Measurements from ENCODE around the gene ULBP2.
"Not testable (repeated sequence)": the region's sequence is repeated elsewhere in the genome, so short reads cannot be mapped to it uniquely, and the experiment has no call there.

Gene ULBP2

DNA sequence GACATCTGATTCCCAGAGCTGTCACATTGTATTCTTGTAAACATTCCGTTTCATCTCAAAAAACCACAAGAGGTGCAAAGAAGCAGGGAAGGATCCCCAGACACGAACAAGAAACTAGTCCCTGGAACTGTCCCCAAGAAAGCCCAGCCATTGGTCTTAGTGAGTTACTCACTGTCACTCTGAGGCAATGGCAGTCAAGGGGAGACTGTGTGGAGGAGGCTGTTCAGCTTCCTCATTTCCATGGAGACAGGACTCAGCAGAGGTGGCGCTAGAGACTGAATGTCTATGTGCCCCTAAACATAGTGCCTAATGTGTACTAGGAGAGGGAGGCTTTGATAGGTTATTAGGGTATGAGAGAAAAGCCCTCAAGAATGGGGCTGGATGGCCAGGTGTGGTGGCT lies 33.0 kb downstream of the ULBP2 start:
- DNase-seq, result no peak

DNA sequence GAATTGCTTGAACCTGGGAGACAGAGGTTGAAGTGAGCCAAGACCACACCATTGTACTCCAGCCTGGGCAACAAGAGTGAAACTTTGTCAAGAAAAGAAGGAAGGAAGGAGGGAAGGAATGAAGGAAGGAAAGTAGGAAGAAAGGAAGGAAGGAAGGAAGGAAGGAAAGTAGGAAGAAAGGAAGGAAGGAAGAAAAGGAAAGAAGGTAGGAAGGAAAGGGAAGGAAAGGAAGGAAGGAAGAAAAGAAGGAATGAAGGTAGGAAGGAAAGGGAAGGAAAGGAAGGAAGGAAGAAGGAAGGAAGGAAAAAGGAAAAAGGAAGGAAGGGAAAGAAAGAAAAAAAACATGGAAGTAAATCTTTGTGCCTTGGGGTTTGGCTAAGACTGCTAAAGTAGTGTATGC lies 33.6 kb downstream of the ULBP2 start:
- no peak for DNase-seq

GRCh38 chr6:149977221-149977620 lies 35.4 kb downstream of the ULBP2 start:
- DNase-seq, result no peak

GRCh38 chr6:149978610-149979009 lies 36.8 kb downstream of the ULBP2 start:
- DNase-seq, result no peak

DNA sequence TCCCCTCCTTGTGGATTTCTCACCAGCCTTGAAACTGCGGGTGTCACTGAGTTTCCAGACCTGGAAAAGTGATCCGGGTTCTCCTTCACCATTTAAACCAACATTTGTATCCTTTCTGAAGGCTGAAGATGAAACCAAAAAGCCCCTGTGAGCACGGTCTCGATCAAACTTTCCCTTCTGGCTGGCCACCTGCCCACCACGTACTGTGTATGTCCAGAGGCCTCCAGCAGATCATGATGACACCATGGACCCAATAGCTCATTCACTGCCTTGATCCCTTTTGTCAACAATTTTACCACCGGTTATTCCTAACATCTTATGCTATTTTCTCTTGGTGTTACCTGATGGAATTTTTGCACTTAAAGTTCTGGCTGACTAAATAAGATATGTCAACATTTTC lies 37.5 kb downstream of the ULBP2 start:
- DNase-seq, result no peak

DNA sequence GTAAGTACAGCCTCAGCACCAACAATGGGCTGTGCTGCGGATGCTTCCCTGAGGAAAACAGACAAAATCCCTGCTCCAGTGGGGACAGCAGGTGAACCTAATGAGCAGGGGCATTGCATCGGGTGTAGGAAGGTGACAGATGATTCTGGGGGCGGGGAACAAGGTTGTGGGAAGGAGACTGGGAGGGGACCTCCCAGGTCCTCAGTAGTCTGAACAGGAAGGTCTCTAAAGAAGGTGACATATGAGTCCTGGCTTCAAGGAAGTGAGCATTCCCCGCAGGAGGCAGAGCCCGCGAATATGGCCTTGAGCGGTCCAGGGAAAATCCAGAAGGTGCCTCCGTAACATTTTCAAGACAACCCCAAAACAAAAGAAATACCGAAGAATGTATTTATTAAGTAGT lies 41.3 kb downstream of the ULBP2 start:
- no peak for DNase-seq

DNA sequence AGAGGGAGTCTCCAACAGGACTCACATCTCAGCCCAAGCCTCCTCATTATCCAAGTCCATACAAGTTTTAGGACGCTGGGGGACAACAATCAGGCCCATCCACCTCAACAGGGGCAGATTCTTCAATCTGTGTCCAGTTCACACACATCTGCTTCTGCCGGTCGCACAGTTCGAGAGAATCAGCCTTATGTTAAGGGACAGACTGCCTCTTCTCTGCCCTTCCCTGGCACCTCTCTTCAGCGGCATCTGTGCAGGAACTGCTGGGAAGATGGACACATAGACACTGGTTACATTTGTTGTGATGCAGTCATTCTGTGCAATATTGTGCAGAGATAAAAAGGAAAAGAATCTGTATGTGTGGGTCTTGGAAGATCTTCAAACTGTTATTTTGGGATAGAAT lies 43.0 kb downstream of the ULBP2 start:
- DNase-seq, result no peak

GRCh38 chr6:149985481-149985937 lies 43.7 kb downstream of the ULBP2 start:
- DNase-seq, result no peak

GRCh38 chr6:149987602-149988107 lies 45.8 kb downstream of the ULBP2 start:
- DNase-seq, result no peak

GRCh38 chr6:149988550-149989346 lies 46.9 kb downstream of the ULBP2 start:
- no peak for DNase-seq

DNA sequence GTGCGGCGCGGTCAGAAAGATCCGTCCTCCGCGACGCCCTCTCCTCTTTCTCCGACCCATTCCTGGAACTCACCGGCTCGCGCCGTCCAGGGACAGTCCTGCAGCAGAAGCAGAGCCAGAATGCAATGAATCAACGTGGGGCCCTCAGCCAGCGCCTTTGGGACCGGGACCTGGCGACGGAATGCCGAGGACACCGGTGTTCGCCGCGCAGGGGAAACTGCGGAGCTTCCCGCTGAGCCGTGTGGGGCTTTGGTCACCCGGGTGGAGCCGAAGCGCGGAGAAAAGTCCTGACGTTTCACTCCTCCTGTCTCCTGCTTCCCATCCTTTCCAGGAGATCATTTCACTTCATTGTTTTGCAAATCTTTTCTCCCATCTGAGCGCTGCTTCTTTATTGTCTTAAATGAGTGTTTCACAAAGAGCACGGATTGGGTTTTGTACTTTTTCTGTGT lies 48.4 kb downstream of the ULBP2 start:
- no peak for DNase-seq

GRCh38 chr6:149990661-149991471 lies 49.1 kb downstream of the ULBP2 start:
- DNase-seq, result no peak

GRCh38 chr6:149991472-149991795 lies 49.6 kb downstream of the ULBP2 start:
- DNase-seq, result not testable (repeated sequence)

DNA sequence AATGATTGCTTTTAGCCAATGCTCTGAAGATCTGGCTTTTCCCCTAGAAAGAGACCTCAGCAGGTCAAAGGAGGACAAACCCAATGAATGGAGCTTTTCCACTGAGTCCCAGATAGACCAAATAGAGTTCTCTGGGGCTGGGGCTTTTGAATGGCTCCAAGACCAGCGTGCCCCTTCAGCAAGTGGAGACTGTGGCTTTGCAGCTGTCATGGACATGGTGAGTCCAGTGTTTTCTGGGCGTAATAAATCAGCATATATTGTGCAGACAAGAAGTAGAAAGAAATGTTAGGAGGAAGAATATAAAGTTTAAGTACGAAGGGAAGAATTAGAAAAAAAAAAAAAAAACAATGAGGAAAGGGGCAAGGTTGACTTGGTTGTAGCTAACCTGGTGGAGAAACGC lies 50.0 kb downstream of the ULBP2 start:
- no peak for DNase-seq

- no peak for DNase-seq
Observed at GRCh38 chr6:149995235-149995750, 53.5 kb downstream of the ULBP2 start.

GRCh38 chr6:149995971-149996370 lies 54.2 kb downstream of the ULBP2 start:
- no peak for DNase-seq

Data from NK-92 treated with Interleukin-12 subunit alpha and Interleukin-12 subunit beta, amount 100 ng/mL, for 24 hours (cell line).